Stimulated activated CD8-positive, alpha-beta memory T cell treated with anti-CD3 and anti-CD28 coated beads, Interleukin-15, amount 100 ng/mL, for 48 hours (primary cell): Measurements from ENCODE around the gene PXMP4.

Experiments
- DNase-seq, 2 donors: peaks; one replicate each; pipeline ENCODE4 v3.0.0-alpha.2; 2020; ENCODE audit warnings: low read depth in 2 of 2

PXMP4 gene

GRCh38 chr20:33654680-33655161 is 65.4 kb downstream of the PXMP4 start:
- DNase-seq = no peak

DNA sequence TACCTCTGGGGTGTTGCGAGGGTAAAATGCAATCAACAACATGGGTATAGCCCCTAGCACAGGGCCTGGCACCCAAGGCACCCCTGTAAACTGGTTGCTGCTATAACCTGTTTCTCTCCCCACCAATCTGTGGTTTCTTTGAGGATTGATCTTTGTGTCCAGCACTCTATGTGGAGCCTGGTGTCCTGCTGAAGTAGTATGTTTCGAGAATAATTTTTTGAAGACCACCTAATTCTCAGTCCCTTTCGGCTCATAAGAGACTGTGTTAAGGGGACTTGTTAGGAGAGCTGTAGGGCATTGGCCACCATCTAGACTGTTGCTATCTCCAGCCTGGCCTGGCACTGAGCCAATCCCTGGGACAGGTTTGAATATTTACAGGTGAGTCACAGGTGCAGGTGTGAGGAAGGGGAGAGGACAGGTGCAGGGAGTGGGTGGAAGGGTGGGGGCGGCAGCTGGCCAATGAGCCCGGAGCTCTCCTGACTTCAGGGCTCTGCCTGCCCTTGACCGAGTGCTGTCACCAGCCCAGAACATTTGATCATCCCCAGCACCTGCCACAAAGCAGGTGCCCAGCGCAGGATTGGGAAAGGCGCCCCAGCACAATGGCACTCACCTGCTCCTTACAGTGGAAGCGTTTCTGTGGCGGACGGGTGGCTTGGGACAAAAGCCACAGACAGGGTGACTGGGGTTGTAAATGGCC is 66.1 kb downstream of the PXMP4 start:
- no peak for DNase-seq

DNA sequence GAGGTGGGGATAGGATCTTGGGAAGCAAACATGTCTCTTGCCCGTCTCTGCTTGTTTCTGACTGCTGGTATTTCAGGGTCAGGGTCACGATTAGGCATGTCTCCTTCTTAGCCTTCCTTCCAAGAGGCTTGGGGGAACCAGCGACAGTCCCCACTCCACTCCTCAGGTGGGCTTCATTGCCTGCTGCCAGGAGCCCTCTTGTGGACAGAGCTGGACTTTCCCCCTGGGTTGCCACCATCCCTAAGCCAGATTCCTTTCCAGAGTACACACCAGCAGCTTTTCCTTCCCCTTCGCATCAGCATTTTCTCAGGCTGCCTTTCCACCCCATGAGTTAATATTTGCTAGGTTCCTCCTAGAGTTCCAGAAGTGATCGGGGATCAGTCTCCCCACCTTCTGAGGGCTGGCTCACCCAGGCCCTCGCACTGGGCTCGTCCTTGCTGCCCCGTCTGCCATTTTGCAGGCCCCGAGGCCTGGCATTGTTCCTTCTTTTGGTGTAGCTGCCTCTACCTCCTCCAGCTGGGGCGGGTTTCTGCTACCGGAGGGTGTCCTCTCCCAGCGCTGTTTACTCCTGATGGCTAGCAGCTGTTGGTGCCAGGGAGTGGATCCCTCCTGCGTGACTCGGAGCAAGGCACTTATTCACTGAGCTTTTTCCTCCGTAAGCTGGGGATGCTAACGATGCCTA is 66.8 kb downstream of the PXMP4 start:
- no peak for DNase-seq
